ENCODE data around the gene FSD2.

The FSD2 gene

DNA sequence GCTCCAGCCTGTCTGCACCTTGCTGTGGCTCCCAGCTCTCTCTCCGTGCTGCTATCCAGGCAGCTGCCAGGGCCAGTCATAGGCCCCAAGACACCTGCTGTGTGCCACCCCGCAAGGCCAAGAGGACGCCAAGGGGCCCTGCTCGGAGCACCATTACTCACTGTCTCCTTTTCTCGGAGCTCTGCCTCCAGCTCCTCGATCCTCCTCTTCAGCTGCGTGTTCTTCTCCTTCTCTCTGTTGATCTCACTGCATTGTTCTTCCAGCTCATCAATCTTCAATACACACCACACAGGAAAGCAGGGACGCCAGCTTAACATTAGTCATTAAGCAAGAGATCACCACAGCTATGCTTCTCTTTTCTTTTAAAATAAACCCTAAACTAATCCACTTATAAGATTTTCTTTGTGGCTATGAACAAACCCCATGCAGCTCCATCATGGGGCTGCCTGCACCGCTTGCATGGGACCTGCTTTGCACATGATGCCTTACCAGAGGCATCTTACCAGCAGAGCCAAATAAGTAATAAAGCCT is 46.2 kb upstream of the FSD2 start:
- Histone ChIP-seq H3K9me2 (replicated peaks; ENCODE audit: insufficient read depth, low read length) (no peaks in the 10 kb centered on the region), H3K4me1 (ENCODE audit: low read length) (no peaks in the 10 kb centered on the region), H3F3A (ENCODE audit: insufficient read depth, low read length) (no peaks in the 10 kb centered on the region), H3K4me3 (ENCODE audit: low read length) (no peak overlapping the region), H3K9me3 (replicated peaks; ENCODE audit: insufficient read depth, low read length) (no peaks in the 10 kb centered on the region), H3K9ac (ENCODE audit: low read length) (no peak overlapping the region), H3K27ac (ENCODE audit: low read length) (no peak overlapping the region), H3K36me3 (replicated peaks; ENCODE audit: insufficient read depth, low read length) (no peaks in the 10 kb centered on the region), H3K4me2 (ENCODE audit: low read depth, low read length) (no peak overlapping the region), H3K79me2 (ENCODE audit: low read length) (no peaks in the 10 kb centered on the region), H3K27me3 (replicated peaks; ENCODE audit: insufficient read depth, low read length) (no peaks in the 10 kb centered on the region), H2AFZ (ENCODE audit: low read length) (no peak overlapping the region), H4K20me1 (ENCODE audit: insufficient read depth, low read length) (no peaks in the 10 kb centered on the region)
- no peak for DNase-seq
- TF ChIP-seq EZH2 (optimal IDR thresholded peaks at IDR 0.05; ENCODE audit: low read depth, low read length), result no peak
- no peak for TF ChIP-seq EZH2phosphoT487 (IDR thresholded peaks at IDR 0.05; ENCODE audit: low read length)
- TF ChIP-seq, protein P1, sequence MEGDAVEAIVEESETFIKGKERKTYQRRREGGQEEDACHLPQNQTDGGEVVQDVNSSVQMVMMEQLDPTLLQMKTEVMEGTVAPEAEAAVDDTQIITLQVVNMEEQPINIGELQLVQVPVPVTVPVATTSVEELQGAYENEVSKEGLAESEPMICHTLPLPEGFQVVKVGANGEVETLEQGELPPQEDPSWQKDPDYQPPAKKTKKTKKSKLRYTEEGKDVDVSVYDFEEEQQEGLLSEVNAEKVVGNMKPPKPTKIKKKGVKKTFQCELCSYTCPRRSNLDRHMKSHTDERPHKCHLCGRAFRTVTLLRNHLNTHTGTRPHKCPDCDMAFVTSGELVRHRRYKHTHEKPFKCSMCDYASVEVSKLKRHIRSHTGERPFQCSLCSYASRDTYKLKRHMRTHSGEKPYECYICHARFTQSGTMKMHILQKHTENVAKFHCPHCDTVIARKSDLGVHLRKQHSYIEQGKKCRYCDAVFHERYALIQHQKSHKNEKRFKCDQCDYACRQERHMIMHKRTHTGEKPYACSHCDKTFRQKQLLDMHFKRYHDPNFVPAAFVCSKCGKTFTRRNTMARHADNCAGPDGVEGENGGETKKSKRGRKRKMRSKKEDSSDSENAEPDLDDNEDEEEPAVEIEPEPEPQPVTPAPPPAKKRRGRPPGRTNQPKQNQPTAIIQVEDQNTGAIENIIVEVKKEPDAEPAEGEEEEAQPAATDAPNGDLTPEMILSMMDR (IDR thresholded peaks at IDR 0.05; ENCODE audit: low read length), result no peak

DNA sequence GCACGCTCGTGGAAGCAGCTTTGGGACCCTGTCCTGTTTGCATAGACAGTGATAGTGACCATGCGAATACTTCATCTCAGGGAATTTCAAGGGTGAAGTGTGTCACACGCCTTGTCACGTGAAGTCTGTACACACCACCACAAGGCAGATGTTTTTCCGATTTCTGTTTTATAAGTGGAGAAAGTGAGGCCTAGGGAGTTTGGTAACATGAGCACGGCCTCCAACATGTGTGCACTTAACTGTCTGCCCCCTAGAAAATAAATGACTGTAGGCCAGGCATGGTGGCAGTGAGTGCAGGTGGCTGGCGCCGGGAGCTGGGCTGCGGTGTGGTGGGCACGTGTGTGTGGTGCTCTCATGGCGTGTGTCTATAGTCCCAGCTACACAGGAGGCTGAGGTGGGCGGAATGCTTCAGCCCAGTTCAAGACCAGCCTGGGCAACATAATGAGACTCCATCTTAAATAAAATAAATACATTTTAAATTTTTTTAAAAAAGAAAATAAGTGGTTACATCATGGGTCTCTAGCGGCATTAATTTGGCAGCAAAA is 45.5 kb upstream of the FSD2 start:
- Histone ChIP-seq H2AFZ (ENCODE audit: low read length) (no peak overlapping the region), H3F3A (ENCODE audit: insufficient read depth, low read length) (no peaks in the 10 kb centered on the region), H3K79me2 (ENCODE audit: low read length) (no peaks in the 10 kb centered on the region), H3K27ac (ENCODE audit: low read length) (no peak overlapping the region), H3K4me1 (ENCODE audit: low read length) (no peaks in the 10 kb centered on the region), H3K9ac (ENCODE audit: low read length) (no peak overlapping the region), H3K9me3 (replicated peaks; ENCODE audit: insufficient read depth, low read length) (no peaks in the 10 kb centered on the region), H3K36me3 (replicated peaks; ENCODE audit: insufficient read depth, low read length) (no peaks in the 10 kb centered on the region), H3K4me2 (ENCODE audit: low read depth, low read length) (no peak overlapping the region), H4K20me1 (ENCODE audit: insufficient read depth, low read length) (no peaks in the 10 kb centered on the region), H3K4me3 (ENCODE audit: low read length) (no peak overlapping the region), H3K9me2 (replicated peaks; ENCODE audit: insufficient read depth, low read length) (no peaks in the 10 kb centered on the region), H3K27me3 (replicated peaks; ENCODE audit: insufficient read depth, low read length) (no peaks in the 10 kb centered on the region)
- TF ChIP-seq EZH2 (optimal IDR thresholded peaks at IDR 0.05; ENCODE audit: low read depth, low read length) (no peak), EZH2phosphoT487 (IDR thresholded peaks at IDR 0.05; ENCODE audit: low read length) (no peak)
- TF ChIP-seq, protein P1 (IDR thresholded peaks at IDR 0.05; ENCODE audit: low read length), result no peak
- DNase-seq, result no peak

DNA sequence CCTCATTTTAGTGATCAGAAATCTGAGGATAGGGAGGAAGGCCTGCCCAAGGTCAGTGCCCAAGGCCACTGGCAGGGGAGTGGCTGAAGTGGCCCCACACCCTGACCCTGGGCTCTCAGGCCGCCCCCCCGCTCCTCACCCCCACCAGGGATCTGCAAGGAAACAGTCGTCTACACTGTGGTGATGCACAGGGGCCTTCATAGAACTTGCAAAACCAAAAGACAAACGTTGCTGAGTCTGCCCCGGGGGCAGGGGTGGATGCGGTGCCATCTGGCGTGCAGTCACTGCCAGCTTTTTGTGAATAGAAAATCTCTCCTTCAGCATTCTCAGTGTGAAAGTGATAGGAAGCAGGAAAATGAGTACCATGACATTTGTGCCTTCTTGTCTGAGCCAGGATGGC is 44.9 kb upstream of the FSD2 start:
- H4K20me1 ChIP-seq (ENCODE audit: insufficient read depth, low read length), result no peaks in the 10 kb centered on the region
- H3K9me2 ChIP-seq (replicated peaks; ENCODE audit: insufficient read depth, low read length), result no peaks in the 10 kb centered on the region
- H3K4me3 ChIP-seq (ENCODE audit: low read length), result no peak overlapping the region
- no peaks in the 10 kb centered on the region for H3F3A ChIP-seq (ENCODE audit: insufficient read depth, low read length)
- no peak overlapping the region for H2AFZ ChIP-seq (ENCODE audit: low read length)
- H3K4me1 ChIP-seq (ENCODE audit: low read length), result no peaks in the 10 kb centered on the region
- H3K27ac ChIP-seq (ENCODE audit: low read length), result no peak overlapping the region
- H3K27me3 ChIP-seq (replicated peaks; ENCODE audit: insufficient read depth, low read length), result no peaks in the 10 kb centered on the region
- H3K4me2 ChIP-seq (ENCODE audit: low read depth, low read length), result no peak overlapping the region
- TF ChIP-seq EZH2phosphoT487 (IDR thresholded peaks at IDR 0.05; ENCODE audit: low read length) (no peak), EZH2 (optimal IDR thresholded peaks at IDR 0.05; ENCODE audit: low read depth, low read length) (no peak)
- TF ChIP-seq, protein P1 (IDR thresholded peaks at IDR 0.05; ENCODE audit: low read length), result no peak
- H3K79me2 ChIP-seq (ENCODE audit: low read length), result no peaks in the 10 kb centered on the region
- H3K36me3 ChIP-seq (replicated peaks; ENCODE audit: insufficient read depth, low read length), result no peaks in the 10 kb centered on the region
- H3K9ac ChIP-seq (ENCODE audit: low read length), result no peak overlapping the region
- DNase-seq, result no peak
- no peaks in the 10 kb centered on the region for H3K9me3 ChIP-seq (replicated peaks; ENCODE audit: insufficient read depth, low read length)
